GM12865 (cell line): ENCODE results near the gene VPS39.

Experiments used
- DNase-seq: peaks from one replicate; pipeline ENCODE4 v3.0.0; 2010; ENCODE audit warnings: low read depth
- H3K4me3 ChIP-seq: 2 replicates; pipeline ENCODE4 v1.5.1; 2011; ENCODE audit warnings: mild to moderate bottlenecking, low read depth, low read length, control low read depth
- TF ChIP-seq, protein P1 (sequence below): IDR thresholded peaks from 2 replicates; pipeline ENCODE4 v1.5.1; 2011; ENCODE audit warnings: low read length, control low read depth, low read depth, inconsistent platforms; ENCODE audit not compliant: insufficient read depth; ENCODE audit errors: missing control alignments

VPS39 gene

GRCh38 chr15:42163291-42163690, 44.8 kb downstream of the VPS39 start:
- TF ChIP-seq, protein P1, sequence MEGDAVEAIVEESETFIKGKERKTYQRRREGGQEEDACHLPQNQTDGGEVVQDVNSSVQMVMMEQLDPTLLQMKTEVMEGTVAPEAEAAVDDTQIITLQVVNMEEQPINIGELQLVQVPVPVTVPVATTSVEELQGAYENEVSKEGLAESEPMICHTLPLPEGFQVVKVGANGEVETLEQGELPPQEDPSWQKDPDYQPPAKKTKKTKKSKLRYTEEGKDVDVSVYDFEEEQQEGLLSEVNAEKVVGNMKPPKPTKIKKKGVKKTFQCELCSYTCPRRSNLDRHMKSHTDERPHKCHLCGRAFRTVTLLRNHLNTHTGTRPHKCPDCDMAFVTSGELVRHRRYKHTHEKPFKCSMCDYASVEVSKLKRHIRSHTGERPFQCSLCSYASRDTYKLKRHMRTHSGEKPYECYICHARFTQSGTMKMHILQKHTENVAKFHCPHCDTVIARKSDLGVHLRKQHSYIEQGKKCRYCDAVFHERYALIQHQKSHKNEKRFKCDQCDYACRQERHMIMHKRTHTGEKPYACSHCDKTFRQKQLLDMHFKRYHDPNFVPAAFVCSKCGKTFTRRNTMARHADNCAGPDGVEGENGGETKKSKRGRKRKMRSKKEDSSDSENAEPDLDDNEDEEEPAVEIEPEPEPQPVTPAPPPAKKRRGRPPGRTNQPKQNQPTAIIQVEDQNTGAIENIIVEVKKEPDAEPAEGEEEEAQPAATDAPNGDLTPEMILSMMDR, result no peak
- no peak for DNase-seq
- H3K4me3 ChIP-seq, result no peak overlapping the region

DNA sequence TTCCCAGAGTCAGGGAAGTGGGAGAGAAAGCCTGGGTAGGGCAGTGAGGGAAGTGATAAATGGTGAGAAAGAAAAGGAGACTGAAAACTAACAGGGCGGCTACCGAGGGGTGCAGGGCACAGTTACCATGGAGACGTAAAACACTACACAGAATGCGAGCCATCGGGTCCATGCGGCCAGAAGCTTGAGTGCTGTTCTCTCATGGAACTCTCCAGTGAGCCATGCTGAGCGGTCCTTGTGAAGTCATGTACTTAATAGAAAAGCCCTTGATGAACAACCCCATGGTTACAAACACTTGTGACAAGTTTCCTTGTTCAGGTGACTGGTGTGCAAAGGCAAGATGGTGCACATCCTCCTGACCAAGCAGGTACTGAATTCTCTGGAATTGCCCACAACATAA, 48.0 kb downstream of the VPS39 start:
- TF ChIP-seq, protein P1, result no peak
- DNase-seq, result no peak
- H3K4me3 ChIP-seq, result no peak overlapping the region

- no peak overlapping the region for H3K4me3 ChIP-seq
- DNase-seq, result no peak
- TF ChIP-seq, protein P1, result no peak
These were observed 48.6 kb downstream of the VPS39 start for GRCh38 chr15:42159381-42160015.

DNA sequence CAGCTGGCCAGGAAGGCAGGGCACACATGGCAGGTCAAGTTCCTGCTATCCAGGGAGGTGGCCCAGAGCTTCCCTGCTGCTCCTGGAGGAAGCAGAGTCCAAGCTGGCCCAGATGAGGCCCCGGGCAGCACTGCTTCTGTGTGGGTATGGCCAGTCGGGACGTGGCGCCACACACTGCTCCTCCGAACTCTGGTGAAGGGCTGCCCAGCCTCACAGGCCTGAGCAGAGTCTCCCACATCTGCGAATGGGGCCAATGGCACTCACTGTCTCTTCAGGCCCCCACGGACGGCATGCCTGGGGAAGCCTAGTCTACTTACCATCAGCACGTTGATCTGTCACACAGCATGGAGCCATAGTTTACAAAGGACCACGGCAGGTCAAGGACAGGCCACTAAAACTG, 49.2 kb downstream of the VPS39 start:
- no peak for DNase-seq
- TF ChIP-seq, protein P1, result no peak
- H3K4me3 ChIP-seq, result no peak overlapping the region

DNA sequence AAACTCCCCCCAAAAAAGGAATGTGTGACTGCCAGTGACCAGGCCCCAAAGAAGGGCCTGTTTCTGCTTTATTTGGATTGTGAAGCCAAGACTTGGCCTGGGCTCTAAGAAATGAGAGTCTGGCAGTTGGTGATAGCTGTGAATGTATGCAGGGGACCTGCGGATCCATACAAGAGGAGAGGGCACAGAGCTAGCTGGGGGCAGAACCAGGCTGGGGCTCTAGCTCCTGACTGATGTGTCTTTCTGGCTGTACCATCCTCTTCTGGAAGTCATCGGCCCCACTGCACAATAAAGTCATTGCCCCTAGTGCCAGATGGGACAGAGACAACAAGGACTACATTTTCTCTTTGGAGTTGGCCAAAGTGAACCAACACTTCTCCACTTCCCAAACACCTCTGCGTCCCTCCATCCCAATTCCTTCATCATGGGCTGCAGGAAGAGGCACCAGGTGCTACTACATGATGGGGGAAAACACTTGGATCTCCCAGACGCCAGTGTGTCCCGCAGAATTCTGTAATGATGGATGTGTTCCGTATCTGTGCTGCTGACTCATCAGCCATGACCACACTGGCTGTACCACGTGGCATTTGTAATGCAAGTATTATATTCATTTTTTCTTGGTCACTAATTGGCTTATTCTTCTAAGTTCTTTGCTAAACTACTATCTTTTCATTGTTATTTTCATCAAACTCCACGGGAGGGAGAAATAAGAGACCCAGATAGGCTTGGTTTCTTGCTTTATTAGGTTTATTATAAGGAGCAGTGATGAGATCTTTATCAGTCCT, 49.9 kb downstream of the VPS39 start:
- TF ChIP-seq, protein P1, result no peak
- no peak for DNase-seq
- H3K4me3 ChIP-seq, result no peak overlapping the region

- no peak for DNase-seq
- no peak overlapping the region for H3K4me3 ChIP-seq
- TF ChIP-seq, protein P1, result no peak
These were observed 50.7 kb downstream of the VPS39 start for GRCh38 chr15:42157381-42157780.
